ENCODE measurements around the gene NOTCH2.

The NOTCH2 gene

DNA sequence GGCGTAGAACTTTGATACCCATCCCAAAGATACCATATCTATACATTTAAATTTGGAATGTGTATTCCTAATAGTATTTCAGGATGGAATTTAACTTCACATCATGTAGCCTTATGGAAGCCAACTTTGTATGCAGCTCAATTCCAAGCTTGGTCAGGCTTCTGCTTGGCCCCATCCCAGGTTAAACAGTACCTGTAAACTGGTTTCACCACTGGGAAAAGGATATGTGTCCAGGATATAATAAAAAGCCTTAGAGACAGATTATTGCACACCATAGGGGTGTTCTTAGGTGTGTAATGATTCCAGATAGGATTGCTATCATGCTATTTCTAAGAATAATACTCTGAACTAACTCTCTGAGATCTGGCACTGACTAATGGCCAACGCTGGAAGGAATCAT, 201.3 kb downstream of the NOTCH2 start:
- no peak for DNase-seq (ENCODE audit: insufficient read length, low spot score)
- FAIRE-seq, result no peak
- TF ChIP-seq, protein P1, sequence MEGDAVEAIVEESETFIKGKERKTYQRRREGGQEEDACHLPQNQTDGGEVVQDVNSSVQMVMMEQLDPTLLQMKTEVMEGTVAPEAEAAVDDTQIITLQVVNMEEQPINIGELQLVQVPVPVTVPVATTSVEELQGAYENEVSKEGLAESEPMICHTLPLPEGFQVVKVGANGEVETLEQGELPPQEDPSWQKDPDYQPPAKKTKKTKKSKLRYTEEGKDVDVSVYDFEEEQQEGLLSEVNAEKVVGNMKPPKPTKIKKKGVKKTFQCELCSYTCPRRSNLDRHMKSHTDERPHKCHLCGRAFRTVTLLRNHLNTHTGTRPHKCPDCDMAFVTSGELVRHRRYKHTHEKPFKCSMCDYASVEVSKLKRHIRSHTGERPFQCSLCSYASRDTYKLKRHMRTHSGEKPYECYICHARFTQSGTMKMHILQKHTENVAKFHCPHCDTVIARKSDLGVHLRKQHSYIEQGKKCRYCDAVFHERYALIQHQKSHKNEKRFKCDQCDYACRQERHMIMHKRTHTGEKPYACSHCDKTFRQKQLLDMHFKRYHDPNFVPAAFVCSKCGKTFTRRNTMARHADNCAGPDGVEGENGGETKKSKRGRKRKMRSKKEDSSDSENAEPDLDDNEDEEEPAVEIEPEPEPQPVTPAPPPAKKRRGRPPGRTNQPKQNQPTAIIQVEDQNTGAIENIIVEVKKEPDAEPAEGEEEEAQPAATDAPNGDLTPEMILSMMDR (IDR thresholded peaks at IDR 0.05; ENCODE audit: insufficient read depth, missing control alignments), result no peak

DNA sequence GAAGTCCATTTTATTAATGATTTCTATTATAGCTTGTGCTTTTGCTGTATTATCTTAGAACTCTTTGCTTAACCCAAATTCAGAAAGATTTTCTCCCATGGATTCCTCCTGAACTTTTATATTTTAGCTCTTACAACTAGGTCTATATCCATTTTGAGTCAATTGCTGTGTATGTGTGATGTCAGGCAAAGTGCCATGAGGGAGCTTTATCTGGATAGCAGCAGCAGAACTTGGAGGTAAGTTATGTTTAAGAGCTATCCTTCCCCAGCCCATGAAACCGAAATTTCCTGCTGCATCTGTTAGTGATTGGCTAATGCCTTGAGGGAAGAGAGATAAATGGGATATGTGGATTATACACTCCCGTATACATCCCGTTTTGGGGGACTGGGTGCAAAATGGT, 203.0 kb downstream of the NOTCH2 start:
- no peak for FAIRE-seq
- no peak for DNase-seq (ENCODE audit: insufficient read length, low spot score)
- TF ChIP-seq, protein P1 (IDR thresholded peaks at IDR 0.05; ENCODE audit: insufficient read depth, missing control alignments), result no peak

DNA sequence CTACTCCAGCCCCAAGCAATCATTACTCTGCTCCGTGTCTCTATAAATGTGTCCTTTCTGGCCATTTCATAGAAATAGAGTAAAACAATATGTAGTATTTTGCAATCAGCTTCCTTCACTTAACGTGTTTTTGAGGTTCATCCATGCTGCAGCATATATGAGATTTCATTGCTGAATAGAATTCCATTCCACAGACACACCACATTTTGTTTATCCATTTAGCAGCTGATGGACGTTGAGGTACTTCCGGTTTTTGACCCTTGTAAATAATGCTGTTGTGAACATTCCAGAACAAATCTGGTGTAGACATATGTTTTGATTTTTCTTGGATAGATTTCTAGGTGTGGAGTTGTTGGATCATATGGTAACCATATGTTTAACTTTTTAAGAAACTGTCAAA, 203.8 kb downstream of the NOTCH2 start:
- TF ChIP-seq, protein P1 (IDR thresholded peaks at IDR 0.05; ENCODE audit: insufficient read depth, missing control alignments), result no peak
- FAIRE-seq (no peak), DNase-seq (ENCODE audit: insufficient read length, low spot score) (no peak)

DNA sequence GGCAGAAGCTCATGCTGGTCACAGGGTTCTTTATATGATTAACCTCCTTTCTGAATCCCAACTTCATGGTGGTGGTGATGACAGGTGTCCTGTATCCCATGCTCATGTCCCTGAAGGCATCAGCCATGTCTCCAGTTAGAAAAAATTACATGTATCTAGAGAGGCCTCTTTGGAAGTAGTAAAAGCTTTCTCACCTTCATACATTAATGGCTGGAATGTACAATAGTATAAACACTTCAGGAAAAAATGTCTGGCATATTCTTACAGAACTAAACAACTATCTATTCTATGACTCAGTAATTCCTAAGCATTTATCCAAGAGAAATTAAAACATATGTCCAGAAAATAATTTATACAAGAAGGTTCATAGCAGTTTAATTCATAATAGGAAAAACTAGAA, 207.2 kb downstream of the NOTCH2 start:
- TF ChIP-seq, protein P1 (IDR thresholded peaks at IDR 0.05; ENCODE audit: insufficient read depth, missing control alignments), result no peak
- FAIRE-seq (no peak), DNase-seq (ENCODE audit: insufficient read length, low spot score) (no peak)

Data from D721Med (cell line).